Naive thymus-derived CD8-positive, alpha-beta T cell (primary cell): ENCODE data around the gene APOBEC3H. TPM values are rescaled to one million over a fixed set of nuclear protein-coding genes. Genes with fewer than 3 reads are reported as not detected.

Experiments
- ATAC-seq, 2 donors: fragments of 150-1000 bp; cut with Tn5 transposase in 1 of 2; sonication (Bioruptor Pico), chemical (Tn5 transposase) in 1 of 2; 1 replicate in 1 of 2; 2 replicates in 1 of 2; pipeline ENCODE4 v1.10.0; 2021; ENCODE audit warnings: mild to moderate bottlenecking in 2 of 2, moderate library complexity in 2 of 2
- POLR2A ChIA-PET: fragments of 350-600 bp; sonication (Branson Sonifier 250); formaldehyde crosslinking; loops from one replicate; lab custom pipeline; 2021; ENCODE audit warnings: antibody characterized with exemption; lab: Charles Lee
- DNase-seq, 10 donors: peaks; one replicate each; pipeline versions ENCODE4 v3.0.0 to v3.0.0-alpha.2; 2020 to 2022
- H3K27ac Mint-ChIP-seq, 10 donors: one replicate each; pipeline ENCODE4 v1.8.0; 2020 to 2022; ENCODE audit warnings: mild to moderate bottlenecking in 10 of 10, mixed read lengths in 10 of 10, moderate library complexity in 4 of 10, inconsistent platforms in 1 of 10
- H3K27me3 Mint-ChIP-seq, 5 donors: one replicate each; pipeline ENCODE4 v1.8.0; 2021 to 2022; ENCODE audit warnings: mixed read lengths in 5 of 5
- H3K36me3 Mint-ChIP-seq, 3 donors: one replicate each; pipeline ENCODE4 v1.8.0; 2020 to 2022; ENCODE audit warnings: mixed read lengths in 3 of 3, mild to moderate bottlenecking in 2 of 3, inconsistent platforms in 1 of 3
- H3K4me1 Mint-ChIP-seq, 4 donors: one replicate each; pipeline ENCODE4 v1.8.0; 2021 to 2022; ENCODE audit warnings: mixed read lengths in 4 of 4
- H3K4me3 Mint-ChIP-seq, 10 donors: one replicate each; pipeline ENCODE4 v1.8.0; 2020 to 2022; ENCODE audit warnings: mild to moderate bottlenecking in 10 of 10, mixed read lengths in 10 of 10, moderate library complexity in 6 of 10, inconsistent platforms in 1 of 10
- H3K9me3 Mint-ChIP-seq, 9 donors: one replicate each; pipeline ENCODE4 v1.8.0; 2020 to 2022; ENCODE audit warnings: mixed read lengths in 9 of 9, mild to moderate bottlenecking in 3 of 9, inconsistent platforms in 1 of 9, moderate library complexity in 1 of 9
- polyA plus RNA-seq, 3 donors: library from polyadenylated mRNA; unstranded; fragments of 300-500 nt; fragmentation: Illumina TruSeq; gene quantifications; one replicate each; pipeline ENCODE4 v1.2.3, GENCODE V29; 2021
- total RNA-seq, 8 experiments: library from RNA in 2 of 8; stranded (reverse) in 2 of 8; gene quantifications; one replicate each; pipeline ENCODE4 v1.2.3 and lab custom pipeline; 2021 to 2026

APOBEC3H gene
- total and polyA plus RNA-seq, 5 experiments from 2014 or later: 0.55 to 3.2 TPM; not detected in 3

DNA sequence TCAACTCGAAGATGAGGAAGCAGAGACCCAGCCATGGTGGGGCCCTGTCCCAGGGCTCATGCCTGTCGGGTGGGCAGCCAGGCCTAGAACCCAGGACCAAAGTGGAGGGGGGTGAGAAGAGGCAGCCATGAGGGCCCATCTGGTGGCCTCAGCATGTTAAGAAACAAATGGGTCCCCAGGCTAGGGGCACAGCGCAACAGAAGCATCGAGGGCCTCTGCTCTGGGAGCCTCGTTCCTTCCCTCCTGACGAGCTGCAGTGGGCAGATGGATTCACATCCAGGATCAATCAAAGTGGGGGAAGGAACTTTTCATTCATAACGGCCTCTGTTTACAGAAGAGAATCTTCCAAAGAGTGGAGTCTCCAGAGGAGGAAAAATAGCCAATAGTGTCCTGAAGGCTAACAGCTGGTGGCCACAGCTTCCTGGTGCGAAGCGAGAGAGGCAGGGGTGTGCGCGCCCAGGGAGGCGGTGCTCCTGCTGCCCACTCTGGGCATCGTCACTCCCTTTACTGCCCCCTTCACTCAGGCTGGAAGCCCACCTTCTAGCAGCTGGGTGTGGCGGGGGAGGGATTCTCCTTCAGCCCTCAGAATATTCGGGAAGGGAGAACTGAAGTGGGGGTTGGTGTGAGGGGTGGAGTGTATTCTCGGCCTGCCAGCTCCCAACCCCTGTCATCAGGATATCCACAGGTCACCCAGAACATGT lies 51.1 kb downstream of the APOBEC3H start:
- peaks cover 0 to 4% (median 0%) of the 10 kb centered on the region in 3 donors for H3K36me3 Mint-ChIP-seq
- peak overlapping the region; percentile 48 to 98 (median 88) for H3K27ac Mint-ChIP-seq
- H3K4me1 Mint-ChIP-seq: peaks cover 30 to 66% (median 59%) of the 10 kb centered on the region in 4 donors
- no peaks in the 10 kb centered on the region for H3K27me3 Mint-ChIP-seq
- no peaks in the 10 kb centered on the region for H3K9me3 Mint-ChIP-seq
- ATAC-seq (no peak), DNase-seq (no peak)
- peak overlapping the region in 3 of 10 donors; percentile 26 to 48 (median 45) for H3K4me3 Mint-ChIP-seq
- POLR2A ChIA-PET: interaction anchor here (0.5 to 1.5 kb wide), 10 partner anchors 23 to 896 kb away, joined by 3 to 7 read pairs (median 3); partner anchors contain the start of genes ATF4 and CBX6

DNA sequence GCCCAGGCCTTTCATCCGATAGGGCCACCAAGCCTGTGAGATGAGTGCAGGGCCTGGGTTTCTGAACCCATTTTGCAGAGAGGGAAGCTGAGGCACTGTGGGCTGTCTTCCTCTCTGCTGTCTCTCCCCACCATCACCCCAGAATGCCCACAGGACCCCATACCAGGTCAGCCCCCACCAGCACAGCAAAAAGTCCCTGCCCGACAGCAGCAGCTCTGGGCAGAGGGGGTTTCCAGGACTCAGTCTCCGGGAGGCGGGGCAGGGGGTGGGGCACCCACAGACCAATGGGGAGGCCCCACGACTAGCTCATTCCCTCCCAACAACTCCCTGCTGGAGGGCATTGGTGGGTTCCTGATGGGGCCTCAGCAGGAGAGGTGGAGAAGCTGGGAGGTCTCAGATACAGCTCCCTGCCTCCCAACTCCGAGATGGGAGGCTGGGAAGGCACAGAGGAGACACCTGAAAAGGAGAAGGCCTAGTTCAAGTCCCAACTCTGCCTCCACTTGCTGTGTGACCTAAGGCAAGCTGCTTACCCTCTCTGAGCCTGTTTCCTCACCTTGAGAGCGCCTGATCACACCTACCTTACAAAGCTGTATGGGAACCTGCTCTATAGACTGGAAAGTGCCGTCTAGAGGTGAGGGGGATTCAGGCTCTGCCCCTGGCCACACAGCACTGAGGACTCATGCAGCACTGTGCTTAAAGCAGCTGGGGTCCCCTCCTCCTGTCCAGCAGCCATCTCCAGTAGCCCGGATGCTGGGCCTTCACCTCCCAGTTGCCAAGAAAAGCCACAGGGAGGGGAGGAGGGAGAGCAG lies 51.9 kb downstream of the APOBEC3H start:
- peak in 1 of 2 donors; percentile 4 for ATAC-seq
- peak in 9 of 10 donors; percentile 33 to 76 (median 44) for DNase-seq
- H3K27ac Mint-ChIP-seq: peak overlapping the region; percentile 25 to 98 (median 86)
- POLR2A ChIA-PET: interaction anchor here (0.5 to 1.5 kb wide), 12 partner anchors 22 to 895 kb away, joined by 3 to 7 read pairs (median 3); partner anchors contain the start of genes ATF4, CBX6 and PDGFB
- peak overlapping the region in 9 of 10 donors; percentile 4 to 95 (median 36) for H3K4me3 Mint-ChIP-seq
- H3K9me3 Mint-ChIP-seq: no peaks in the 10 kb centered on the region
- H3K27me3 Mint-ChIP-seq: peaks cover 0 to 4% (median 2%) of the 10 kb centered on the region in 5 donors
- H3K36me3 Mint-ChIP-seq: peaks cover 0 to 4% (median 0%) of the 10 kb centered on the region in 3 donors
- peaks cover 34 to 64% (median 60%) of the 10 kb centered on the region in 4 donors for H3K4me1 Mint-ChIP-seq

- H3K4me3 Mint-ChIP-seq: peak overlapping the region; percentile 69 to 95 (median 80)
- no peaks in the 10 kb centered on the region for H3K9me3 Mint-ChIP-seq
- DNase-seq: no peak
- H3K36me3 Mint-ChIP-seq: peaks cover 0 to 4% (median 0%) of the 10 kb centered on the region in 3 donors
- ATAC-seq: no peak
- POLR2A ChIA-PET: interaction anchor here (0.5 to 8.1 kb wide), 8 partner anchors 17 to 368 kb away, joined by 3 to 146 read pairs (median 7); partner anchors contain the start of genes PDGFB, RPL3 and SYNGR1
- H3K4me1 Mint-ChIP-seq: peaks cover 29 to 58% (median 53%) of the 10 kb centered on the region in 4 donors
- peaks cover 0 to 4% (median 2%) of the 10 kb centered on the region in 5 donors for H3K27me3 Mint-ChIP-seq
- H3K27ac Mint-ChIP-seq: peak overlapping the region; percentile 63 to 98 (median 88)
Measured at GRCh38 chr22:39149915-39150847, 53.1 kb downstream of the APOBEC3H start.

DNA sequence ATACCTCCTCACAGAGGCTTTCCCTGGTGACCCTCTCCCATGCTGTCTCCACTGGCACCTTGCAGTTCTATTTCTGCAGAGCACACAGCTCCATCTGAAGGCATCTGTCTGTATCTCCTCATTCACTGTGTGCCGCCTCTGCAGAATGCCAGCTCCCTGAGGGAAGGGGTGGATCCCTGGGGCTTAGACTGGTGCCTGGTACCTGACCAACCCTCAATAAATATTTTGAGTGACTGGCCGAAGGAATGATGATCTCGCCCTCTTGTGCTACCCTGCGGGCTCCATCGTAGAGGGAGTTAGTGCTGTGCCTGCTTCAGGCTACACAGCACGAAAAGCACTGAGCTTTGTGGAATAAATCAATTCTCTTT lies 53.8 kb downstream of the APOBEC3H start:
- DNase-seq (no peak), ATAC-seq (no peak)
- POLR2A ChIA-PET: interaction anchor here (0.5 to 8.1 kb wide), 7 partner anchors 17 to 231 kb away, joined by 3 to 146 read pairs (median 9); partner anchors contain the start of genes PDGFB, RPL3 and SYNGR1
- peaks cover 0 to 4% (median 2%) of the 10 kb centered on the region in 5 donors for H3K27me3 Mint-ChIP-seq
- no peaks in the 10 kb centered on the region for H3K9me3 Mint-ChIP-seq
- peaks cover 0 to 4% (median 0%) of the 10 kb centered on the region in 3 donors for H3K36me3 Mint-ChIP-seq
- H3K4me3 Mint-ChIP-seq: peak overlapping the region; percentile 69 to 95 (median 80)
- peaks cover 29 to 58% (median 52%) of the 10 kb centered on the region in 4 donors for H3K4me1 Mint-ChIP-seq
- peak overlapping the region; percentile 43 to 98 (median 88) for H3K27ac Mint-ChIP-seq

DNA sequence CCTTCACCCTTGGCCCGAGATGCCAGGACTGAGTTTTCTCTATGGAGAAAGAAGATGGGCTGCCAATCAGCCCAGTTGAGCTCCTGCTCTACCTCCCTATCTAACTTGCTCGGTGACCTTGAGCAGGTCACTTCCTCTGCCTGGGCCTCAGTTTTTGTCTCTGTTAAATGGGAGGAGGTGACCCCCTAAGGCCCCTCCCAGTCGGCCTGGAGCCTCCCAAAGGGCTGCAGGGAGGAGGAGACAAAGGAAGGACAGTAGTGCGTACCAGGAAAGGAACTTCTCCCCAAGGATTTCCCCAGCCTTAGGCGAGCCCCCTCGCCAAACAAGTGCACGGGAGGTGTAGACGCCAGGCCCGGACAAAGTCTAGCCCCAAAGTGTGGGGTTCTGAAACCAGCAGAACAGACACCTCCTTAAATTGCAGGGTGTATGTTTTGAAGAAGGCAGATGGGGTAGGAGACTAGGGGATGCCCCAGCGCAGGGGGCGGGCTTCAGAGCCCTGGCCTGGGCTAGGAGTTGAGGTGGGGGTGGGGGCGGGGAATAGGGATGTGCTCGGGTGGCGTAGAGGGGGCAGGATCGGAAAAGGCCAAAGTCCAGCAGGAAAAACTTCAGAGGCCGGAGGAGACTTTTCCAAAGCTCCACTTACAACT lies 54.4 kb downstream of the APOBEC3H start:
- Mint-ChIP-seq H3K9me3 (no peaks in the 10 kb centered on the region), H3K36me3 (peaks cover 0 to 4% (median 0%) of the 10 kb centered on the region in 3 donors), H3K4me3 (peak overlapping the region; percentile 69 to 95 (median 80)), H3K27me3 (peaks cover 0 to 4% (median 2%) of the 10 kb centered on the region in 5 donors), H3K27ac (peak overlapping the region; percentile 43 to 98 (median 88)), H3K4me1 (peaks cover 27 to 52% (median 46%) of the 10 kb centered on the region in 4 donors)
- POLR2A ChIA-PET: interaction anchor here (0.5 to 8.1 kb wide), 13 partner anchors 8 to 893 kb away, joined by 3 to 146 read pairs (median 6); partner anchors contain the start of genes CBX6, PDGFB, RPL3 and SYNGR1
- ATAC-seq (no peak), DNase-seq (peak in 1 of 10 donors; percentile 15)

GRCh38 chr22:39152024-39152510 lies 55.0 kb downstream of the APOBEC3H start:
- H3K27ac Mint-ChIP-seq: peak overlapping the region in 6 of 10 donors; percentile 85 to 98 (median 88)
- H3K36me3 Mint-ChIP-seq: peaks cover 0 to 4% (median 0%) of the 10 kb centered on the region in 3 donors
- H3K27me3 Mint-ChIP-seq: peaks cover 0 to 4% (median 2%) of the 10 kb centered on the region in 5 donors
- ATAC-seq (no peak), DNase-seq (no peak)
- POLR2A ChIA-PET: interaction anchor here (0.6 to 8.1 kb wide), 18 partner anchors 9 to 892 kb away, joined by 3 to 146 read pairs (median 5); partner anchors contain the start of genes ATF4, CBX6, PDGFB and RPL3
- peaks cover 23 to 47% (median 42%) of the 10 kb centered on the region in 4 donors for H3K4me1 Mint-ChIP-seq
- peak overlapping the region; percentile 69 to 95 (median 80) for H3K4me3 Mint-ChIP-seq
- H3K9me3 Mint-ChIP-seq: no peaks in the 10 kb centered on the region

DNA sequence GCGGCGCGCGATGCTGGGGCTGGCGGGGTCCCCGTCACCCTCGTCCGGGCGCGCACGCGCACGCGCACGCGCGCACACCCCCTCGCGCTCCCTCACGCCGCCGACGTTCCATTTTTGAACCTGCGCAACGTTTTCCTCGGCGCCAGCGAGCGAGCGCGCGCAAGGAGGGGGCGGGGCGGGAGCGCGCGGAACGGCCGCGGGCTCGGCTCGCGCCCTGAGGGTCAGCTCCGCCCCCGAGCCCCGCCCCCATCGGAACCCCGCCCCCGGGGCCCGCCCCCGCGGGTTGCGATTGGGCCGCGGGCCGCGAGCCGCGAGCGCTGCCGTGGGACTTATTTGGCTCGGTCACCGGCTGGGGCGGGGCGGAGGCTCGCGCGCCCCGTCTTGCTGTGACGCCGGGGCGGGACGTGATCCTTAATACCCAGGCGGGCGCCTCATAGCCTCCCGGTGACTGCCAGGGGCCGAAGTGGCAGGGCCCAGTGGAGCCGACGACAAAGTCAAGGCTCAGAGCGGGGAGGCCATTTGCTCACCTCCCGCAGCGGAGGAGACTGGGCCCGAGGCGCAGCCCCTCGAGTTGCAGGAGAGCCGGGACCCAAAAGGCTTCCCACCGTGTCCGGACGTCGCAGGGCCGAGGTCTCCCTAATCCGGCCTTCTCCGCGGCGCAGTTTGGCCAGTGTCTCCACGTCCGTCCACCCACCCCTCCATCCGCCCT lies 55.6 kb downstream of the APOBEC3H start, which contains the start of gene CBX7:
Gene CBX7, minus strand, starts transcription at position 170 of the 709 bp plus-strand sequence. CDS start 236 bp downstream, outside the sequence.
- Mint-ChIP-seq H3K27ac (peak within 1 kb of the TSS; percentile 90 to 98 (median 92)), H3K9me3 (no peaks in the 10 kb centered on the region), H3K36me3 (peaks cover 0 to 4% (median 0%) of the 10 kb centered on the region in 3 donors), H3K27me3 (peaks cover 0 to 4% (median 2%) of the 10 kb centered on the region in 5 donors), H3K4me1 (peaks cover 23 to 43% (median 39%) of the 10 kb centered on the region in 4 donors), H3K4me3 (peak within 1 kb of the TSS; percentile 85 to 97 (median 90))
- DNase-seq (peak; percentile 87 to 96 (median 94)), ATAC-seq (peak; percentile 84 to 89)
- POLR2A ChIA-PET: interaction anchor here (0.6 to 8.1 kb wide), 18 partner anchors 9 to 891 kb away, joined by 3 to 146 read pairs (median 5); partner anchors contain the start of genes ATF4, CBX6, PDGFB and RPL3

DNA sequence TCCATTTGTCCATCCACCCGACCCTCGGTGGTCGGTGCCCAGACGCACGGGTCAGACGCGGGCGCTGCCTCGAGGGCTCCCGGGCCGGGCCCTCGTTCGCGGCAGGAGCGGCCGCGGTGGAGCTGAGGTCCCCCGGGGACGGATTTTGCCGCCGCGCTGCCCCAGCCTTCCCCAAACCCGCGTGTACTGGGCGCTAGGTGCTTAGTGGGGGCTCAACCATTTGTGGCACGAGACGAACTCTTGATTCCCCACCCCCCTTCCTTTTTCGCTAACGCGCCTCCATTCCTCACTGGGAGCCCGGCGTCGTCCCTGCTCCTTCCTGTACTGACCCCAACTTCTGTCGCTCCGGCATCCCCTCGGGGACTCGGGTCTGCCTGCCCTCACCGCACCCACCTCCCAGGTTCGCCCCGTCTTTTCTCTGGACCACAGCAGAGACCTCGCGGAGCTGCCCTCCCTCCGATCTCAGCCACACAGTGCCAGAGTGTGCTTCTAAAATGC lies 56.2 kb downstream of the APOBEC3H start:
- Mint-ChIP-seq H3K4me3 (peak overlapping the region; percentile 82 to 97 (median 90)), H3K4me1 (peaks cover 23 to 39% (median 35%) of the 10 kb centered on the region in 4 donors), H3K27me3 (peaks cover 0 to 4% (median 2%) of the 10 kb centered on the region in 5 donors), H3K36me3 (no peaks in the 10 kb centered on the region), H3K27ac (peak overlapping the region; percentile 79 to 96 (median 92)), H3K9me3 (no peaks in the 10 kb centered on the region)
- POLR2A ChIA-PET: interaction anchor here (0.7 to 8.1 kb wide), 14 partner anchors 9 to 891 kb away, joined by 3 to 146 read pairs (median 5); partner anchors contain the start of genes ATF4, CBX6, PDGFB and RPL3
- ATAC-seq (peak in 1 of 2 donors; percentile 10), DNase-seq (peak in 1 of 10 donors; percentile 15)
